GM12891 (cell line): ENCODE data around the gene SLCO2A1.

Experiments
- POLR2A ChIP-seq: IDR thresholded peaks from 2 replicates; pipeline ENCODE4 v1.6.1; 2011; ENCODE audit warnings: low read depth, low read length, control low read depth
- POLR2AphosphoS5 ChIP-seq: IDR thresholded peaks from 2 replicates; pipeline ENCODE4 v1.6.1; 2011; ENCODE audit warnings: low read depth, low read length, control low read depth
- TAF1 ChIP-seq: IDR thresholded peaks from 2 replicates; pipeline ENCODE4 v1.6.1; 2011; ENCODE audit warnings: low read depth, low read length, control low read depth

- TF ChIP-seq POLR2A (no peak), TAF1 (no peak), POLR2AphosphoS5 (no peak)
Observed at GRCh38 chr3:133995264-133995663, 34.5 kb downstream of the SLCO2A1 start.
